ENCODE results near the gene ARAP3. TPM values are rescaled to one million over a fixed set of nuclear protein-coding genes. Genes with fewer than 3 reads are reported as not detected.

The ARAP3 gene
- total and polyA plus RNA-seq, 2 experiments from 2014 or later: 18.4 to 33.2 TPM

DNA sequence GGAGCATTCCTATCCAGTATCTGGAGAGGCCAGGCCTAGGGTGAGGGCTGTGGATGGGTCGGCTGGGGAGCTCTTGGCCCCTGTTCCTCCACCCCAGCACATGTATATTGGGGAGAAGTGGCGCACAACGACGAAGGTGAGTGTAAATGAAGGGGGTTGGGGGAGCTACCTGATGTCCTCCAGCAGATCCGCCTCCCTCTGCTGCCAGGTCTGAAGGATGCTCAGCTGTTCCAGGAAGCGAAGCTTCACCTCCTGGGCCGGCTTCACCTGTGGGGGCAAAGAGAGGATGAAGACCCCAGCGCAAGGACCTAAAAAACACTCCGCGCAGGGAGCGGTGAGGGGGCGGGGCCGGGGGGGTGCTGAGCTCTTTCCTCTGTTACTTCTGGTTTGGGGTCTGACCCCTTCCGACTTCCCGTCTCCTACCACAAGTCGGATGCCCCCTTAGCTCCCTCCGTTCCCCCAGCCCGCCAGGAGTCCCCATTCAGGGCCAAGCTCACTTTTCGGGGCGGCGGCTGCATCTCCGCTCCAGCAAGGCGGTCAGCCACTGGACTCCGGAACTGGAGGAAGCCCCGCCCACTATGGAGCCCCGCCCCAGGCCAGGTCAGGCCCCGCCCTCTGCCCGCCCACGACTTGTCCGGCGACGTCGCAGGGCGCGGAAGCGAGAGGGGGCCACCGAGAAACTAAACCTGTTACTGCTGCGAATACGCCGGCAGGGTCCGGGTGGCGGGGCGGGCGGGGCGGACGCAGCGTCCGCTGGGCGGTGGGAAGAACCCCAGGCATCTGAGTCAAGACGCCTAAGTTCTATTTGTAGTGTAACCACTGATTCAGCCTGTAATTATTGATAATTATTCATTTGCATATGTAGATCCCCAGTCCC is 30.9 kb downstream of the ARAP3 start, which contains the start of gene FCHSD1:
Gene FCHSD1 (minus strand): TSS at position 568 of the 877 bp plus-strand sequence. CDS start 50 bp downstream, at position 518.
- H3K27ac Mint-ChIP-seq: peak within 1 kb of the TSS; percentile 90
- H4K20me1 ChIP-seq (replicated peaks; ENCODE audit: insufficient read depth): no peaks in the 10 kb centered on the region; the same call in 1 of the 2 replicates
- no peak for TF ChIP-seq NANOG (IDR thresholded peaks at IDR 0.05; ENCODE audit: borderline replicate concordance)
- TF ChIP-seq EZH2phosphoT487 (IDR thresholded peaks at IDR 0.05; ENCODE audit: unreplicated experiment): no peak
- peak; percentile 43 for TF ChIP-seq CREB1 (CRISPR knock-in tag; IDR thresholded peaks at IDR 0.05; ENCODE audit: low read depth)
- TF ChIP-seq POLR2AphosphoS5 (IDR thresholded peaks at IDR 0.05; ENCODE audit: low read depth): peak; percentile 82
- TF ChIP-seq JUNB (IDR thresholded peaks at IDR 0.05; ENCODE audit: unreplicated experiment): no peak
- TF ChIP-seq, protein P1, sequence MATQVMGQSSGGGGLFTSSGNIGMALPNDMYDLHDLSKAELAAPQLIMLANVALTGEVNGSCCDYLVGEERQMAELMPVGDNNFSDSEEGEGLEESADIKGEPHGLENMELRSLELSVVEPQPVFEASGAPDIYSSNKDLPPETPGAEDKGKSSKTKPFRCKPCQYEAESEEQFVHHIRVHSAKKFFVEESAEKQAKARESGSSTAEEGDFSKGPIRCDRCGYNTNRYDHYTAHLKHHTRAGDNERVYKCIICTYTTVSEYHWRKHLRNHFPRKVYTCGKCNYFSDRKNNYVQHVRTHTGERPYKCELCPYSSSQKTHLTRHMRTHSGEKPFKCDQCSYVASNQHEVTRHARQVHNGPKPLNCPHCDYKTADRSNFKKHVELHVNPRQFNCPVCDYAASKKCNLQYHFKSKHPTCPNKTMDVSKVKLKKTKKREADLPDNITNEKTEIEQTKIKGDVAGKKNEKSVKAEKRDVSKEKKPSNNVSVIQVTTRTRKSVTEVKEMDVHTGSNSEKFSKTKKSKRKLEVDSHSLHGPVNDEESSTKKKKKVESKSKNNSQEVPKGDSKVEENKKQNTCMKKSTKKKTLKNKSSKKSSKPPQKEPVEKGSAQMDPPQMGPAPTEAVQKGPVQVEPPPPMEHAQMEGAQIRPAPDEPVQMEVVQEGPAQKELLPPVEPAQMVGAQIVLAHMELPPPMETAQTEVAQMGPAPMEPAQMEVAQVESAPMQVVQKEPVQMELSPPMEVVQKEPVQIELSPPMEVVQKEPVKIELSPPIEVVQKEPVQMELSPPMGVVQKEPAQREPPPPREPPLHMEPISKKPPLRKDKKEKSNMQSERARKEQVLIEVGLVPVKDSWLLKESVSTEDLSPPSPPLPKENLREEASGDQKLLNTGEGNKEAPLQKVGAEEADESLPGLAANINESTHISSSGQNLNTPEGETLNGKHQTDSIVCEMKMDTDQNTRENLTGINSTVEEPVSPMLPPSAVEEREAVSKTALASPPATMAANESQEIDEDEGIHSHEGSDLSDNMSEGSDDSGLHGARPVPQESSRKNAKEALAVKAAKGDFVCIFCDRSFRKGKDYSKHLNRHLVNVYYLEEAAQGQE (IDR thresholded peaks at IDR 0.05; ENCODE audit: unreplicated experiment): no peak
- peaks cover 16% of the 10 kb centered on the region for H3K27me3 Mint-ChIP-seq (ENCODE audit: insufficient read depth, low read depth, poor library complexity)
- H3K9me3 Mint-ChIP-seq: no peaks in the 10 kb centered on the region
- H3K36me3 ChIP-seq (ENCODE audit: insufficient read depth): peaks cover 2% of the 10 kb centered on the region
- peak within 1 kb of the TSS; percentile 96 for H3K4me3 Mint-ChIP-seq
- peaks cover 12% of the 10 kb centered on the region for H3F3A ChIP-seq (replicated peaks; ENCODE audit: low read depth)
- no peaks in the 10 kb centered on the region for H3K9me2 ChIP-seq (ENCODE audit: insufficient read depth)
- peak within 1 kb of the TSS; percentile 87 for H3K4me3 ChIP-seq
- ATAC-seq: peak; percentile 88
- DNase-seq (ENCODE audit: low spot score): peak; percentile 89
- H3K79me2 ChIP-seq (replicated peaks; ENCODE audit: insufficient read depth): no peaks in the 10 kb centered on the region
- H3K27me3 ChIP-seq (ENCODE audit: insufficient read depth): no peaks in the 10 kb centered on the region
- H3K4me1 Mint-ChIP-seq: peaks cover 29% of the 10 kb centered on the region
- peaks cover 44% of the 10 kb centered on the region for H3K36me3 Mint-ChIP-seq (ENCODE audit: low read depth)
- peak within 1 kb of the TSS; percentile 94 for H2AFZ ChIP-seq
- peaks cover 19% of the 10 kb centered on the region for H3K4me1 ChIP-seq (ENCODE audit: insufficient read depth)
- no peak within 1 kb of the TSS for H3K27ac ChIP-seq (ENCODE audit: low read depth)
- peak within 1 kb of the TSS; percentile 84 for H3K4me2 ChIP-seq

DNA sequence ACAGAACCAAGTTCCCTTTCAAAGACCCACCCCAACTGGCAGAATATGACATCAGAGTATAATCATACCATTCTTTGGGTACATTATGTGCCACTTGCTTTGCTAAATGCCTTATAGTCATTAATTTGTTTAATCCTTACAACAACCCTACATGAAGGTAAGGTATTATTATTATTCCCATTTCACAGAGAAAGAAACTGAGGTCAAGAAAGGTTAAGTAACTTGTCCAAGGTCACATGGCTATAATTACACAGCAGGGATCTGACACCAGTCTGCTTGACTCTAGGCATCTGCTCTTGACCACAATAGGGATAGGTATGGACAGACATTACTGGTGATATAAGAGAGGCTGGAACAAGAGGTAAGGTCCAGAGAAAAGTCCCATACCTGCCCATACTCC is 32.1 kb downstream of the ARAP3 start:
- peak overlapping the region; percentile 87 for H3K4me3 ChIP-seq
- Mint-ChIP-seq H3K4me1 (peaks cover 29% of the 10 kb centered on the region), H3K9me3 (no peaks in the 10 kb centered on the region), H3K27me3 (ENCODE audit: insufficient read depth, low read depth, poor library complexity) (peaks cover 14% of the 10 kb centered on the region), H3K27ac (no peak overlapping the region), H3K4me3 (peak overlapping the region; percentile 96; the same call in 2 of the 3 replicates), H3K36me3 (ENCODE audit: low read depth) (peaks cover 40% of the 10 kb centered on the region)
- no peak overlapping the region for H2AFZ ChIP-seq
- H3K9me2 ChIP-seq (ENCODE audit: insufficient read depth): no peaks in the 10 kb centered on the region
- no peak overlapping the region for H3K27ac ChIP-seq (ENCODE audit: low read depth)
- peak overlapping the region; percentile 84 for H3K4me2 ChIP-seq
- H3K27me3 ChIP-seq (ENCODE audit: insufficient read depth): no peaks in the 10 kb centered on the region
- no peaks in the 10 kb centered on the region for H3K79me2 ChIP-seq (replicated peaks; ENCODE audit: insufficient read depth)
- H3K4me1 ChIP-seq (ENCODE audit: insufficient read depth): peaks cover 19% of the 10 kb centered on the region
- no peaks in the 10 kb centered on the region; the same call in 1 of the 2 replicates for H4K20me1 ChIP-seq (replicated peaks; ENCODE audit: insufficient read depth)
- peaks cover 12% of the 10 kb centered on the region for H3F3A ChIP-seq (replicated peaks; ENCODE audit: low read depth)
- no peak for DNase-seq (ENCODE audit: low spot score)
- no peaks in the 10 kb centered on the region; the same call in 1 of the 2 replicates for H3K36me3 ChIP-seq (ENCODE audit: insufficient read depth)
- no peak for ATAC-seq
- TF ChIP-seq EZH2phosphoT487 (IDR thresholded peaks at IDR 0.05; ENCODE audit: unreplicated experiment) (no peak), NANOG (IDR thresholded peaks at IDR 0.05; ENCODE audit: borderline replicate concordance) (no peak), STAT1 (IDR thresholded peaks at IDR 0.05; ENCODE audit: unreplicated experiment) (no peak), EZH2 (IDR thresholded peaks at IDR 0.05; ENCODE audit: low read depth, unreplicated experiment) (no peak), ZNF331 (CRISPR knock-in tag; IDR thresholded peaks at IDR 0.05; ENCODE audit: low read depth) (no peak), POLR2AphosphoS5 (IDR thresholded peaks at IDR 0.05; ENCODE audit: low read depth) (no peak), JUNB (IDR thresholded peaks at IDR 0.05; ENCODE audit: unreplicated experiment) (no peak), CREB1 (CRISPR knock-in tag; IDR thresholded peaks at IDR 0.05; ENCODE audit: low read depth) (no peak), ZNF114 (CRISPR knock-in tag; IDR thresholded peaks at IDR 0.05) (no peak)
- TF ChIP-seq, protein P2, sequence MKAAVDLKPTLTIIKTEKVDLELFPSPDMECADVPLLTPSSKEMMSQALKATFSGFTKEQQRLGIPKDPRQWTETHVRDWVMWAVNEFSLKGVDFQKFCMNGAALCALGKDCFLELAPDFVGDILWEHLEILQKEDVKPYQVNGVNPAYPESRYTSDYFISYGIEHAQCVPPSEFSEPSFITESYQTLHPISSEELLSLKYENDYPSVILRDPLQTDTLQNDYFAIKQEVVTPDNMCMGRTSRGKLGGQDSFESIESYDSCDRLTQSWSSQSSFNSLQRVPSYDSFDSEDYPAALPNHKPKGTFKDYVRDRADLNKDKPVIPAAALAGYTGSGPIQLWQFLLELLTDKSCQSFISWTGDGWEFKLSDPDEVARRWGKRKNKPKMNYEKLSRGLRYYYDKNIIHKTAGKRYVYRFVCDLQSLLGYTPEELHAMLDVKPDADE (IDR thresholded peaks at IDR 0.05): no peak
- TF ChIP-seq, protein P1 (IDR thresholded peaks at IDR 0.05; ENCODE audit: unreplicated experiment): no peak
- TF ChIP-seq, protein P3, sequence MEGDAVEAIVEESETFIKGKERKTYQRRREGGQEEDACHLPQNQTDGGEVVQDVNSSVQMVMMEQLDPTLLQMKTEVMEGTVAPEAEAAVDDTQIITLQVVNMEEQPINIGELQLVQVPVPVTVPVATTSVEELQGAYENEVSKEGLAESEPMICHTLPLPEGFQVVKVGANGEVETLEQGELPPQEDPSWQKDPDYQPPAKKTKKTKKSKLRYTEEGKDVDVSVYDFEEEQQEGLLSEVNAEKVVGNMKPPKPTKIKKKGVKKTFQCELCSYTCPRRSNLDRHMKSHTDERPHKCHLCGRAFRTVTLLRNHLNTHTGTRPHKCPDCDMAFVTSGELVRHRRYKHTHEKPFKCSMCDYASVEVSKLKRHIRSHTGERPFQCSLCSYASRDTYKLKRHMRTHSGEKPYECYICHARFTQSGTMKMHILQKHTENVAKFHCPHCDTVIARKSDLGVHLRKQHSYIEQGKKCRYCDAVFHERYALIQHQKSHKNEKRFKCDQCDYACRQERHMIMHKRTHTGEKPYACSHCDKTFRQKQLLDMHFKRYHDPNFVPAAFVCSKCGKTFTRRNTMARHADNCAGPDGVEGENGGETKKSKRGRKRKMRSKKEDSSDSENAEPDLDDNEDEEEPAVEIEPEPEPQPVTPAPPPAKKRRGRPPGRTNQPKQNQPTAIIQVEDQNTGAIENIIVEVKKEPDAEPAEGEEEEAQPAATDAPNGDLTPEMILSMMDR (conservative IDR thresholded peaks at IDR 0.05; ENCODE audit: low read depth in 2 of 2): no peak
